Measurements from ENCODE around the gene ZBTB20. TPM values are rescaled to one million over a fixed set of nuclear protein-coding genes. Genes with fewer than 3 reads are reported as not detected.

The ZBTB20 gene
- total and polyA plus RNA-seq, 2 of the 4 experiments (the other 2 are of a cell fraction) = 0.75 to 14.7 TPM

GRCh38 chr3:114572364-114573062 lies 574.6 kb downstream of the ZBTB20 start:
- POLR2A ChIA-PET (ENCODE audit: unreplicated experiment) = no interaction called here
- Histone ChIP-seq H3K23ac (ENCODE audit: low read depth, low read length) (no peak overlapping the region), H2AK9ac (replicated peaks; ENCODE audit: low read depth, low read length, poor library complexity) (no peak overlapping the region), H4K20me1 (ENCODE audit: insufficient read depth, low read length) (no peaks in the 10 kb centered on the region), H3K9ac (ENCODE audit: low read depth, low read length) (no peak overlapping the region), H2BK120ac (ENCODE audit: low read depth, low read length) (no peak overlapping the region), H3K79me1 (ENCODE audit: low read depth in 1 of 2, low read length in 2 of 2) (peaks cover 8 to 28% of the 10 kb centered on the region in 2 experiments), H3K36me3 (ENCODE audit: control insufficient read depth, insufficient read depth, low read length) (no peaks in the 10 kb centered on the region), H2BK15ac (ENCODE audit: low read depth, low read length) (no peak overlapping the region), H2BK20ac (ENCODE audit: low read depth, low read length) (no peak overlapping the region), H3K9me1 (ENCODE audit: insufficient read depth, low read length) (no peaks in the 10 kb centered on the region), H4K91ac (ENCODE audit: insufficient read depth, low read depth, low read length) (no peak overlapping the region), H4K8ac (ENCODE audit: low read depth in 2 of 2, low read length in 2 of 2) (no peak overlapping the region), H2AFZ (replicated peaks; ENCODE audit: low read length, poor library complexity) (no peak overlapping the region), H2AK5ac (ENCODE audit: low read depth, low read length) (no peak overlapping the region), H3K56ac (ENCODE audit: extremely low read depth, insufficient read depth, low read length) (no peak overlapping the region), H3K4me2 (ENCODE audit: low read depth, low read length) (no peak overlapping the region), H3K4me1 (ENCODE audit: control insufficient read depth, insufficient read depth, low read length) (peaks cover 3% of the 10 kb centered on the region; the same call in 1 of the 2 replicates), H3K27me3 (ENCODE audit: control insufficient read depth, insufficient read depth, low read length) (no peaks in the 10 kb centered on the region), H3K9me3 (ENCODE audit: control insufficient read depth, insufficient read depth, low read length) (no peaks in the 10 kb centered on the region), H4K5ac (ENCODE audit: low read depth, low read length) (no peak overlapping the region), H3K18ac (ENCODE audit: low read depth, low read length) (no peak overlapping the region), H3K4ac (ENCODE audit: low read depth, low read length) (no peak overlapping the region), H2BK5ac (ENCODE audit: low read depth, low read length, poor library complexity, severe bottlenecking) (no peak overlapping the region), H3K27ac (ENCODE audit: insufficient read depth, low read length) (no peak overlapping the region), H3K4me3 (ENCODE audit: insufficient read depth, low read depth, low read length) (no peak overlapping the region), H3K14ac (replicated peaks; ENCODE audit: low read depth, low read length) (no peak overlapping the region)
- TF ChIP-seq MAFK (IDR thresholded peaks at IDR 0.05; ENCODE audit: low read depth, low read length) (no peak), FOS (IDR thresholded peaks at IDR 0.05; ENCODE audit: low read depth, low read length) (no peak), RAD21 (IDR thresholded peaks at IDR 0.05; ENCODE audit: low read length) (no peak), MAZ (IDR thresholded peaks at IDR 0.05; ENCODE audit: borderline replicate concordance, low read depth, low read length) (no peak), POLR2A (IDR thresholded peaks at IDR 0.05; ENCODE audit: low read depth, low read length) (no peak), NFE2L2 (IDR thresholded peaks at IDR 0.05; ENCODE audit: low read depth, low read length) (no peak), RFX5 (IDR thresholded peaks at IDR 0.05; ENCODE audit: low read depth, low read length) (no peak), CEBPB (IDR thresholded peaks at IDR 0.05; ENCODE audit: low read depth, low read length) (no peak), ELK1 (IDR thresholded peaks at IDR 0.05; ENCODE audit: borderline replicate concordance, low read depth, low read length) (no peak), MXI1 (IDR thresholded peaks at IDR 0.05; ENCODE audit: borderline replicate concordance, low read depth, low read length) (no peak), BHLHE40 (IDR thresholded peaks at IDR 0.05; ENCODE audit: low read depth, low read length) (no peak), USF2 (IDR thresholded peaks at IDR 0.05; ENCODE audit: low read depth, low read length) (no peak), CTCF (conservative IDR thresholded peaks at IDR 0.05; ENCODE audit: low read depth, low read length) (no peak), CHD1 (IDR thresholded peaks at IDR 0.05; ENCODE audit: low read depth, low read length) (no peak), RCOR1 (IDR thresholded peaks at IDR 0.05; ENCODE audit: insufficient replicate concordance, low read length) (no peak), SMC3 (IDR thresholded peaks at IDR 0.05; ENCODE audit: low read depth, low read length) (no peak)
- WGBS, 2 experiments (ENCODE audit: extremely low coverage in 2 of 2, insufficient read length in 1 of 2) = no CpG with 5 or more reads among the region's 3 CpGs
- intact Hi-C loops (cut with micrococcal nuclease) = no loop called here
- DNase-seq = no peak
- dilution Hi-C loops (cut with HindIII; ENCODE audit: low sequenced_read_pairs, unreplicated experiment) = no loop called here
- in situ Hi-C loops (cut with MboI; ENCODE audit: low sequenced_read_pairs) = no loop called here
- ATAC-seq (ENCODE audit: low read depth) = peak; percentile 35
- no TSS peak for BruUV-seq (replicated peaks)
- CTCF ChIA-PET = interaction anchor here (0.6 kb wide), 1 partner anchor 261 kb away, joined by 3 read pairs; no protein-coding TSS in a partner anchor

All from IMR-90 (cell line).